ENCODE data around the gene ADGRV1. TPM values are rescaled to one million over a fixed set of nuclear protein-coding genes. Genes with fewer than 3 reads are reported as not detected.

ADGRV1 gene
- total RNA-seq, 1 experiment from 2014 or later = not detected

DNA sequence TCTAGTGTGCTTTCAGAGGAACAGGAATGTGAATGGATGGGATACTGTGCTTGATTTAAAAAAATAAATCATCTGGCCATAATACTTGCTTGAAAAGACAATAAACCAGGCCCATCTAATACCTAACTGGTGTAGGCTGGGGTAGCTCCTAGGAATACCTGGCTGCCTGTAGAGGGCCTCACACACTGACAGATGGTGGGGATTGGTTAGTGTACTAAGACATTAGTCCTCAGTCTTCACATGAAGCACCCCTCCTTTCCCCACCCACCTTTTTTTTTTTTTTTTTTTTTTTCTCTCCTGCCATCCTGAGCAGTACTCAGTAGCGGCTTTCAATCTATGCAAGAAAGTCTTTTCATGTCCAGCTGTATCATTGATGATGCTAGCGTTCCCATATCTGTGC, 130.5 kb downstream of the ADGRV1 start:
- CTCF ChIA-PET = no interaction called here
- H3K4me3 Mint-ChIP-seq (ENCODE audit: unreplicated experiment) = no peak overlapping the region
- no TSS peak for BruUV-seq (replicated peaks)
- POLR2A ChIA-PET = no interaction called here
- no peaks in the 10 kb centered on the region for H3K9me3 Mint-ChIP-seq (ENCODE audit: unreplicated experiment)
- H3K4me1 Mint-ChIP-seq (ENCODE audit: insufficient read depth, unreplicated experiment) = no peaks in the 10 kb centered on the region
- intact Hi-C loops (cut with micrococcal nuclease) = no loop called here
- TF ChIP-seq, protein P1, sequence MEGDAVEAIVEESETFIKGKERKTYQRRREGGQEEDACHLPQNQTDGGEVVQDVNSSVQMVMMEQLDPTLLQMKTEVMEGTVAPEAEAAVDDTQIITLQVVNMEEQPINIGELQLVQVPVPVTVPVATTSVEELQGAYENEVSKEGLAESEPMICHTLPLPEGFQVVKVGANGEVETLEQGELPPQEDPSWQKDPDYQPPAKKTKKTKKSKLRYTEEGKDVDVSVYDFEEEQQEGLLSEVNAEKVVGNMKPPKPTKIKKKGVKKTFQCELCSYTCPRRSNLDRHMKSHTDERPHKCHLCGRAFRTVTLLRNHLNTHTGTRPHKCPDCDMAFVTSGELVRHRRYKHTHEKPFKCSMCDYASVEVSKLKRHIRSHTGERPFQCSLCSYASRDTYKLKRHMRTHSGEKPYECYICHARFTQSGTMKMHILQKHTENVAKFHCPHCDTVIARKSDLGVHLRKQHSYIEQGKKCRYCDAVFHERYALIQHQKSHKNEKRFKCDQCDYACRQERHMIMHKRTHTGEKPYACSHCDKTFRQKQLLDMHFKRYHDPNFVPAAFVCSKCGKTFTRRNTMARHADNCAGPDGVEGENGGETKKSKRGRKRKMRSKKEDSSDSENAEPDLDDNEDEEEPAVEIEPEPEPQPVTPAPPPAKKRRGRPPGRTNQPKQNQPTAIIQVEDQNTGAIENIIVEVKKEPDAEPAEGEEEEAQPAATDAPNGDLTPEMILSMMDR (IDR thresholded peaks at IDR 0.05; ENCODE audit: unreplicated experiment) = no peak
- no peak overlapping the region for H3K27ac Mint-ChIP-seq (ENCODE audit: low read depth, unreplicated experiment)
- H3K27me3 Mint-ChIP-seq (ENCODE audit: insufficient read depth, unreplicated experiment) = peaks cover 18% of the 10 kb centered on the region
- no peak for DNase-seq (ENCODE audit: unreplicated experiment)
- no peaks in the 10 kb centered on the region for H3K36me3 Mint-ChIP-seq (ENCODE audit: insufficient read depth, unreplicated experiment)

DNA sequence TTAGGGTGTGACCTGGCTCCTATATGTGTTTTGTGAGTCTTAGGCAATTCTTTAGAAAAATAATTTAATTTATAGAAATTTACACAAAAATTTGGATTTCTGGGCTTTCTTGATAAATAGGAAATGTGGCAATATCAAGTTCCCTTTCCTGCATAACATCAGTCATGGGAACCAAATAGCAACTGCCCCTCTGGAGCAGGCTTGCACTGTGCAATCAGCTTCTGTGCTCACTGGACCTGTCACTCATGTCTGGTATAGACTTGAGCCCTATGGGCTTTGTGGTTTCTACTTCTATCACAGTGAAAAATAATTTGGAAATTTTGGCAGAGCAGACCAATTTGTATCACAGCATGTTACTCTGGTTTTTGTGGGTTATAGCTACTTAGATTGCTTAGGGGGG, 131.7 kb downstream of the ADGRV1 start:
- intact Hi-C loops (cut with micrococcal nuclease) = no loop called here
- Mint-ChIP-seq H3K27me3 (ENCODE audit: insufficient read depth, unreplicated experiment) (peaks cover 29% of the 10 kb centered on the region), H3K4me1 (ENCODE audit: insufficient read depth, unreplicated experiment) (no peaks in the 10 kb centered on the region), H3K9me3 (ENCODE audit: unreplicated experiment) (no peaks in the 10 kb centered on the region), H3K36me3 (ENCODE audit: insufficient read depth, unreplicated experiment) (no peaks in the 10 kb centered on the region), H3K4me3 (ENCODE audit: unreplicated experiment) (no peak overlapping the region), H3K27ac (ENCODE audit: low read depth, unreplicated experiment) (no peak overlapping the region)
- BruUV-seq (replicated peaks) = no TSS peak
- ChIA-PET POLR2A (no interaction called here), CTCF (no interaction called here)
- TF ChIP-seq, protein P1 (IDR thresholded peaks at IDR 0.05; ENCODE audit: unreplicated experiment) = no peak
- DNase-seq (ENCODE audit: unreplicated experiment) = no peak

DNA sequence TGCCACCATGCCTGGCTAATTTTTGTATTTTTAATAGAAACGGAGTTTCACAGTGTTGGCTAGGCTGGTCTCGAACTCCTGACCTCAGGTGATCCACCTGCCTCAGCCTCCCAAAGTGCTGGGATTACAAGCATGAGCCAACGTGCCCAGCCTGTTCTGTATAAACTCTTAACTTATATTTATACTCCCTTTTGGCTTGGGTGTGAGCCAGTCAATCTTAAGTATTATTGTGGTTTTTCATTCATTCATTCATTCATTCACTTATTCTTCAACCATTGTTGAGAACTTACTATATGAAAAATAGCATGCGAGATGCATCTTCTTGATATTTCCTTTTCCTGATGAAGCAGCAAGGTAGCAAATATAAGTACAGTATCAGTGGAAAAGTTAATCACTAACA, 132.9 kb downstream of the ADGRV1 start:
- POLR2A ChIA-PET = no interaction called here
- TF ChIP-seq, protein P1 (IDR thresholded peaks at IDR 0.05; ENCODE audit: unreplicated experiment) = no peak
- no TSS peak for BruUV-seq (replicated peaks)
- H3K9me3 Mint-ChIP-seq (ENCODE audit: unreplicated experiment) = no peaks in the 10 kb centered on the region
- H3K4me3 Mint-ChIP-seq (ENCODE audit: unreplicated experiment) = no peak overlapping the region
- no peaks in the 10 kb centered on the region for H3K36me3 Mint-ChIP-seq (ENCODE audit: insufficient read depth, unreplicated experiment)
- H3K4me1 Mint-ChIP-seq (ENCODE audit: insufficient read depth, unreplicated experiment) = no peaks in the 10 kb centered on the region
- CTCF ChIA-PET = no interaction called here
- peaks cover 42% of the 10 kb centered on the region for H3K27me3 Mint-ChIP-seq (ENCODE audit: insufficient read depth, unreplicated experiment)
- DNase-seq (ENCODE audit: unreplicated experiment) = no peak
- intact Hi-C loops (cut with micrococcal nuclease) = no loop called here
- no peak overlapping the region for H3K27ac Mint-ChIP-seq (ENCODE audit: low read depth, unreplicated experiment)

DNA sequence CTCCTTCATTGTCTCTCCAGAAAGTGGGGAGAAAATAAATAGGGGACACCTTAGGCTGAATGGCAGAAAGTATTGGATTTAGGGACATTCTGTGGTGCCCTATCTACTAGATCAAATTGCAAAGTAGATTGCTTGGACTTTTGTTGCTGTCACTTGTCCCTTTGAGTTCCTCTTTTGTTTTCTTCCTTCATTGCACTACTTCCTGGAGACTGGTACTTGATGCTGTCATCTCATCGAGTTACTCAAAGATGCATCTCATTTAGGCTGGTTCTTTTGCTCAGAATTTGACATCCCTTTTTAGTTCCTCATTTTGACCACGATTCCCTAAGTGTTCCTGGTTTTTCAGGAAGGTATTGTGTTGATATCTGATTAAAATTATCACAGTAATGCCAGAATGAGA, 137.6 kb downstream of the ADGRV1 start:
- CTCF ChIA-PET = no interaction called here
- no peaks in the 10 kb centered on the region for H3K9me3 Mint-ChIP-seq (ENCODE audit: unreplicated experiment)
- POLR2A ChIA-PET = no interaction called here

More for the DNA sequence above, 137.6 kb downstream of the ADGRV1 start:
- no peak for DNase-seq (ENCODE audit: unreplicated experiment)
- no peak overlapping the region for H3K4me3 Mint-ChIP-seq (ENCODE audit: unreplicated experiment)
- peaks cover 75% of the 10 kb centered on the region for H3K27me3 Mint-ChIP-seq (ENCODE audit: insufficient read depth, unreplicated experiment)
- no TSS peak for BruUV-seq (replicated peaks)
- H3K36me3 Mint-ChIP-seq (ENCODE audit: insufficient read depth, unreplicated experiment) = no peaks in the 10 kb centered on the region
- intact Hi-C loops (cut with micrococcal nuclease) = no loop called here
- TF ChIP-seq, protein P1 (IDR thresholded peaks at IDR 0.05; ENCODE audit: unreplicated experiment) = no peak
- no peaks in the 10 kb centered on the region for H3K4me1 Mint-ChIP-seq (ENCODE audit: insufficient read depth, unreplicated experiment)
- H3K27ac Mint-ChIP-seq (ENCODE audit: low read depth, unreplicated experiment) = no peak overlapping the region
